KBM-7 (cell line): Measurements from ENCODE around the gene TMSB4X.
"Not testable (repeated sequence)": the region's sequence is repeated elsewhere in the genome, so short reads cannot be mapped to it uniquely, and the experiment has no call there.

Source experiments
- DNase-seq: peaks from one replicate; pipeline ENCODE4 v3.0.0-alpha.2; 2015
- in situ Hi-C: fragments of 300-500 bp; cut with MboI; formaldehyde crosslinking; loops from 2 replicates; pipeline ENCODE4 v1.14.3; 2020; ENCODE audit warnings: low sequenced_read_pairs, low pct_unique_long_range_greater_than_20kb, mixed read lengths

Gene TMSB4X

GRCh38 chrX:12974796-12975669 is at the start of gene TMSB4X:
TMSB4X (plus strand) TSS chrX:12975110.
- in situ Hi-C loops = loop anchor here (25.0 kb wide), 1 partner anchor 512 kb away; no protein-coding TSS in a partner anchor

GRCh38 chrX:12929701-12930100 is 45.2 kb upstream of the TMSB4X start:
- no peak for DNase-seq
- in situ Hi-C loops = no loop called here

More at GRCh38 chrX:12974796-12975669, at the start of gene TMSB4X:
- DNase-seq = peak; percentile 92

GRCh38 chrX:12930150-12930549 is 44.8 kb upstream of the TMSB4X start:
- no peak for DNase-seq
- in situ Hi-C loops = no loop called here

DNA sequence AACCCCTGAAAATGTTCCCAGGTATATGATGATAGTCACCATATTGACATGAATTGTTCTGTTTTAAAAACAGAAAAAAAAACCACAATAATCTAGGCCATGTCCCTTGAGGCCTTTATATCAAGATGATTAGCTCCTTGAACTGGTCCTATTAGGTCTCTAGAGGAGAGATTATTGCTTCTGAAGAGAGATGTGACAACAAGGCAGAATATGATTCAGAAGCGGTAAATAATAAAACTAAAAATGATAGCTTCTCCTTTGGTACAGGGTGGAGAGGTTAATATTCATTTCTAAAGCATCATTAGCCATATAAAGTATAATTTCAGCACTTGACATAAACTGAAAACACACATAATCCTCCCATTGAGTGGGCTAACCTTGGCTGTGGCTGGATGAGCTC is 42.7 kb upstream of the TMSB4X start:
- in situ Hi-C loops = no loop called here
- no peak for DNase-seq

DNA sequence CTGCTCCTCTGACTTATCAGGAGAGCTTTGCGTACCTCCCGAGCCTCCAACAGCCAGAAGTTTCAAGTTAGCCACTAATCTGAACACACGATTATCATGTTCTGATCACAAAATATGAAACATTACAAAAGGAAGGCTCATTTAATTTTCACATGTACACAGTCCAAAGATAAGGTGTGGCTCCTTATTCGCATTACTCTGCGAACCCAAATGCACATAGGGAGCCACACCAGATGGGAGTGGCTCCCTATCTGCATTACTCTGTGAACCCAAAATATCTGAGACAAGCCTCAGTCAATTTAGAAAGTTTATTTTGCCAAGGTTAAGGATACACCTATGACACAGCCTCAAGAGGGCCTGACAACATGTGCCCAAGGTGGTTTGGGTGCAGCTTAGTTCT is 40.1 kb upstream of the TMSB4X start:
- no peak for DNase-seq
- in situ Hi-C loops = no loop called here

DNA sequence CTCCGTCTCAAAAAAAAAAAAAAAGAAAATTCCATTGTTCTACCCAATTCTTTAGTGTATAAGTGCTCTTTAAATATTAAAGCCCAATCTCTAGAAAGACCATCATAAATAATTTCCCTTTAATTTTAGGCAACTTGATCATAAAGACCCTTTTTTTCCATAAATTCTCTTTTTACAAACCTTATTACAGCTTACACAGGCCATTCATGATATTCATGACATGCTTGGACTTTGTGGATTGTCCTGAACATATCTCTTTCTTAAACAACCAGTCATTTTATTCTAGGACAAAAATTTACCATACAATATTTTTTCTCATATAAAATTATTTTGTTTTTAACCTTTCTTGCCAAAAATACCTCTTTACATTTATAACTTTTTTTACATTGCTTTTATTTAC is 38.0 kb upstream of the TMSB4X start:
- no peak for DNase-seq
- in situ Hi-C loops = no loop called here

DNA sequence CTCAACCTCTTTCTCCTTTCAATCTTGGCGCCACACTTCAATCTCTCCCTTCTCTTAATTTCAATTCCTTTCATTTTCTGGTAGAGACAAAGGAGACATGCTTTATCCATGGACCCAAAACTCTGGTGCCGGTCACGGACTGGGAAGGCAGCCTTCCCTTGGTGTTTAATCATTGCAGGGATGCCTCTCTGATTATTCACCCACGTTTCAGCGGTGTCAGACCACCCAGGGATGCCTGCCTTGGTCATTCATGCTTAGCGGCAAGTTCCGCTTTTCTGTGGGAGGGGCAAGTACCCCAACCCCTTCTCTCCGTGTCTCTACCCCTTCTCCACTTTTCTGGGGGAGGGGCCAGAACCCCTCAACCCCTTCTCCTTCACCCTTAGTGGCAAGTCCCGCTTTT is 34.4 kb upstream of the TMSB4X start:
- in situ Hi-C loops, DNase-seq: not testable (repeated sequence)

- DNase-seq, in situ Hi-C loops: not testable (repeated sequence)
Measured at GRCh38 chrX:12943592-12943991, 31.3 kb upstream of the TMSB4X start.

- in situ Hi-C loops, DNase-seq: not testable (repeated sequence)
Measured at GRCh38 chrX:12944452-12944851, 30.5 kb upstream of the TMSB4X start.

DNA sequence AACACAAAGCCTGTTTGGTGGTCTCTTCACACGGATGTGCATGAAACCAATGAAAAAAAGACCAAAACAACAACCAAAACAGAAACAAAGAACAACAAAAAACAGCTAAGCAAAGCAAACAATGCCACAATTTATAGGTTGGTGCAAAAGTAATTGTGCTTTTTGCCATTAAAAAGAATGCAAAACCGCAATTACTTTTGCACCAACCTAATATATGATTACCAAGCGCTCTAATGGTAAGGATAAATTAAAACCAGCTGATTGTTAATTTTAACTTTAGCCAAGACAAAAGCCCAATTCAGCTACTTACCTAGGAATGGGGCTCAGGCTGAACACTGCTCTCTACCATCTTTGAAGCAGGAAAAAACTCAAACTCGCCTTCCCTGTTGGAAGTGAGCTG is 29.4 kb upstream of the TMSB4X start:
- in situ Hi-C loops = no loop called here
- DNase-seq = no peak

DNA sequence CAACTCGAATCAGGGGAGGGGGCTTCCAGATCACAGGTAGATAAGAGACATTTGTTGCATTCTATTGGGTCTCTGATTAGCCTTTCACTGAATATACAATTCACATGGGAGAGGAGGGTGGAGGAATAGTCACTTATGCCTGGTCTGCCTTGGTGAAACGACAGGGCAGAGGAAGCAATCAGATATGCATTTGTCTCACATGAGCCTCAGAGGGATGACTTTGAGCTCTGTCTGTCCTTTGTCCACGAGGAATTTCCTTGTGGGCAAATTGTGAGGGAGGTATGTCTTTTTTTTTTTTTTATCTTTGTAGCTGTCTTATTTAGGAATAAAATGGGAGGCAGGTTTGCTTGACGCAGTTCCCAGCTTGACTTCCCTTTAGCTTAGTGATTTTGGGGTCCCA is 28.5 kb upstream of the TMSB4X start:
- in situ Hi-C loops = no loop called here
- DNase-seq = no peak

- in situ Hi-C loops = no loop called here
- peak; percentile 94 for DNase-seq
Measured at GRCh38 chrX:12946838-12947544, 27.9 kb upstream of the TMSB4X start.

DNA sequence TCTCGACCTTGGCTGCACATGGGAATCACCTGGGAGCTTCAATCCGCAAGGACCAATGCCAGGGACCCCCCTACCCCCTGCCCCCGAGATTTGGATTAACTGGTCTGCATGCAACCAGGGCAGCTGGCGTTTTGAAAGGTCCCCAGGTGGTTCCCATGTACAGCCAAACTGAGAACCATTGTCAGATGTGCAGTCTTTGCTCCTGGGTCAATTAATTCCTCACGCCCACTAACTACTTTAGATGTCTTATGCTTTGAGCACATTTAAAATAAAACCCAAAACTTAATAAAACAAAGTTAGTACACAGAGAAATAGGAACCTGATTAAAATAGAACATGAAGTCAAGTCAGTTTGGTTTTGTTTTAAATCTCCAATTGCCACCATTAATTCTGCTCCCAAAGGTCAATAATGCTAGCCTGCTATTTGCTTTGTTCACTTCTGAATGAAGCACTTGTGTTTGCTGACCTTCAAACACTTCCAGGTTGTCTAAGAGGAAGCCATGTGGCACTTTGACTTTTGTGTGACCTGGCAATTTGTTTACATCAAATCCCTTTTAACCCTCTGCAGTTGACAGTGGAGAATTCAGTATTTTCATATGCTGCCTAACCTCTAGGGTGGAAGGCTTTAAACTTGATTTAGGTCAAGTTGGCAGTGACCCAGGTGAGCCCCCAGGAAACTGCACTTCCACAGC is 27.2 kb upstream of the TMSB4X start:
- in situ Hi-C loops = no loop called here
- no peak for DNase-seq

- in situ Hi-C loops = no loop called here
- no peak for DNase-seq
Measured at GRCh38 chrX:12948495-12948894, 26.4 kb upstream of the TMSB4X start.

DNA sequence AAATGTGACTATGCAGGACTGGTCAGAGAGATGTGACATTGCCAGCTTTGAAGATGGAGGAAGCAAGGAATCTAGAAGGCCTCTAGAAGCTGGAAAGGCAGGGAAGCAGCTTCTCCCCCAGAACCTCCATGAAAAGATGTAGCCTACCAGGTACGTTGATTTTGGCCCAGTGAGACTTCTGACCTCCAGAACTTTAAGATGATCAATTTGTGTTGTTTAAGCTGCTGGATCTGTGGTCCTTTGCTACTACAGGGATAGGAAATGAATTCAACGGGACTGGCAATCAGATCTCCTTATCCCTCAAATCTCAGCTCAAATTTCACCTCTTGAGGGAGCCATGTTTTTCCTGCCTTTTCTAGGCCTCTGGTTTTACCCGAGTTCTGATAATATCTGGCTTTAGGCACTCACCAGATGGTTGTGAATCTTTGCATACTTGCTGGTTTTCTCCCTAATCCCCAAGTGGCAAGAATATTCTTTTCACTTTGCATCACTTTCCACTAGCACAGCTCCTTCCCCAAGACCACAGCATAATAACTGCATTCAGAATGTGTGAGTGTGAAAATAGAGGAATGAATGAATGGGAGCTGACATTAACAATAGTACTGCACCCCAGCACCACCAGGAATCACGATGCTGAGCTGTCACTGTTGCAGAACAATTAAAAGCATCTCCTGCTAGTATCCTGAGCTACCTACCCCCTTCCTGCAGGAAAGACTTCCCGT is 25.5 kb upstream of the TMSB4X start:
- in situ Hi-C loops = no loop called here
- DNase-seq = no peak

GRCh38 chrX:12949927-12950656 is 24.8 kb upstream of the TMSB4X start:
- peak; percentile 77 for DNase-seq
- in situ Hi-C loops = loop anchor here (25.0 kb wide), 1 partner anchor 537 kb away; no protein-coding TSS in a partner anchor

DNA sequence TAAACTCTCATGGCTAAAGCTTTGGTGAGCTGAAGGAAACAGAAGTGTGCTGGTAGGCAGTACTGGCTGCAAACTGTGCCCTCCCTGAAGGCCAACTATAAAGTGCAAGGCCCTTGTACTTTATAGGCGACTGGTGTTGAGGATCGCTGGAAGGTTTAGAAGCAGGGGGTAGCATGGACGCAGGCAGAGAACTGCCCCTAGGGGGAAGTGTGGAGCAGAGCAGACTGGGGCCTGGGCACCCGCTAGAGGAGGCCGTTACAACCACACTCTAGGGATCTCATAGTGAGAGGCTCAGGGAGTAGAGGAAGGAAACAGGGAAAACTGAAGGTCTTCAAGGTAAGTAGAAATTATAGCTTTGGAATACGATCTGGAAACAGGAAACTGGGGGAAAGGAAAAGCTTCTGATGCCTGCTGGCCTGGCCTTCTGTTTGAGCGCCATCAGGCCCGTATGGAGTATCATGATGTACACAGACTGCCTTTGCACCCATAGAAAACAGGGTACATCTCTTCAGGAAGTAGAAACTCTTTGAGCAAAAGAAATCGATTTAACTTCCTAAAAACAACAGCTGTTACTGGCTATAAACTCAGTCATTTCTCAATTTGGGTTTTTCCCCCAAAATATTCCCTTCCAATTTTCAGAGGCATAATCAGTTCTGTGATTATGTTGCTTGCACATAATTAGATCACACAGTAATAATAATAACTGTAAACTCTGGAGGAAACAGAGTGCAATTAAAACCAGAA is 23.9 kb upstream of the TMSB4X start:
- DNase-seq = peak; percentile 94
- in situ Hi-C loops = loop anchor here (25.0 kb wide), 1 partner anchor 536 kb away; no protein-coding TSS in a partner anchor

DNA sequence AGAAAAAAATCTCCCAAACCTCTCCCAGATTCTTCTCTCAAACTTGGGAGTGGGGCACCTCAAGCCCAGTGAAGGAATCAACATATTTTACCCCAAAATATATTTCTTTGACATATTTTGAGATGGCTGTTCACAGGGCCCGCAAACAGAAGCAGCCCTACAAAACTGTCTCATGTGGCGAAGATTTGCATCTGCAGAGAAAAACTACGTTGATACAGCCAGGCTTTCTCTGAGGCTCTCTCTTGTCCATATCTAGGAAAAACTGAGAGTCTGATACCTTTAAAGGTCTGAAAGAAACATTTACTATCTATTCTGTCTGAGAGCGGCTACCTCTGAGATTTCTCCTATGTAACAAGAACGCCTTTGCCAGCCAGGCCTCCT is 23.3 kb upstream of the TMSB4X start:
- DNase-seq = no peak
- in situ Hi-C loops = loop anchor here (25.0 kb wide), 1 partner anchor 536 kb away; no protein-coding TSS in a partner anchor
